GM12891 (cell line): Measurements from ENCODE around the gene CASP4.

Experiments used
- POLR2A ChIP-seq: IDR thresholded peaks from 2 replicates; pipeline ENCODE4 v1.6.1; 2011; ENCODE audit warnings: low read depth, low read length, control low read depth
- POLR2AphosphoS5 ChIP-seq: IDR thresholded peaks from 2 replicates; pipeline ENCODE4 v1.6.1; 2011; ENCODE audit warnings: low read depth, low read length, control low read depth
- POU2F2 ChIP-seq: IDR thresholded peaks from 2 replicates; pipeline ENCODE4 v1.6.1; 2011; ENCODE audit warnings: low read depth, mild to moderate bottlenecking, control low read depth, low read length, moderate library complexity
- SPI1 ChIP-seq: IDR thresholded peaks from 2 replicates; pipeline ENCODE4 v1.6.1; 2011; ENCODE audit warnings: low read depth, low read length, control low read depth
- TAF1 ChIP-seq: IDR thresholded peaks from 2 replicates; pipeline ENCODE4 v1.6.1; 2011; ENCODE audit warnings: low read depth, low read length, control low read depth

DNA sequence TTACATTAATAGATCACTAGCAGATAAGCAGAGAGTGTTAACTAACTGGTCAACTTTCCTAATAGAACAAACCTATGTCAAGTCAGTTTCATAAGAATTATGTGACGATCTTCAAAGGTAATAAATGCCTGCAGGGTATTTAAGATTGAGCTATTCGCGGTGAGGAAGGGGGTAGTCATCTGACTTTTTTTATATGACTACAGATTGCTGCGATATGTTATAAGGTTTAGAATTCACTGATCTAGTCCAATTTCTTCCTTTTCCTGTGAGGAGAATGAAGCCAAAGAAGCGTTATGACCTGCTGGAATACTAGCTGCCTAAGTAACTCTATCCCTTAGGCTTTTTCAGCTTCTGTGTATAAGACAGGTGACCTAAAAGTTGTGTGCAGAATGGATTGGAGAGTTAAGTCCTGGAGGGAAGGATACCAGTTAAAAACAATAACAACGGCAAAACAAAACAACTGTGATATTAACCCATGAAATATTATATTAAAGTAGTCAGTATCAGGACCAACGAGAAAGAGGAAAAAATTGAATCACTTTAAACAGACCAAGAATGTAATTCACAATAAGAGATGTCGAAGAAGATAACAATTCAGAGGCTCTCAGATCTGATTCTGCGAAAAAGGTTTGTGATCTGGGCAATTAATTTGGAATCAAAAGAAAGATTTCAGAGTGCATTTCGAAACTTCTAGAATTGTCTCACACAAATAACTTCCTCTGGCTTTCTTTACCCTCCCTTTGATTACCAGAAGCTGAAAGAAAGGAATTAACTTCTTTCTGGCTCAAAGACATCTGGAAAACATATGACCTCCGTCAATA is 630 bp downstream of the CASP4 start:
- TF ChIP-seq POLR2AphosphoS5, result no peak
- no peak for TF ChIP-seq POLR2A
- TF ChIP-seq SPI1, result no peak
- TF ChIP-seq TAF1, result no peak
- no peak for TF ChIP-seq POU2F2
